ENCODE measurements around the gene HNRNPA3. TPM values are rescaled to one million over a fixed set of nuclear protein-coding genes. Genes with fewer than 3 reads are reported as not detected.

The HNRNPA3 gene
- total RNA-seq, 2 experiments from 2014 or later = 68.2 to 450 TPM

DNA sequence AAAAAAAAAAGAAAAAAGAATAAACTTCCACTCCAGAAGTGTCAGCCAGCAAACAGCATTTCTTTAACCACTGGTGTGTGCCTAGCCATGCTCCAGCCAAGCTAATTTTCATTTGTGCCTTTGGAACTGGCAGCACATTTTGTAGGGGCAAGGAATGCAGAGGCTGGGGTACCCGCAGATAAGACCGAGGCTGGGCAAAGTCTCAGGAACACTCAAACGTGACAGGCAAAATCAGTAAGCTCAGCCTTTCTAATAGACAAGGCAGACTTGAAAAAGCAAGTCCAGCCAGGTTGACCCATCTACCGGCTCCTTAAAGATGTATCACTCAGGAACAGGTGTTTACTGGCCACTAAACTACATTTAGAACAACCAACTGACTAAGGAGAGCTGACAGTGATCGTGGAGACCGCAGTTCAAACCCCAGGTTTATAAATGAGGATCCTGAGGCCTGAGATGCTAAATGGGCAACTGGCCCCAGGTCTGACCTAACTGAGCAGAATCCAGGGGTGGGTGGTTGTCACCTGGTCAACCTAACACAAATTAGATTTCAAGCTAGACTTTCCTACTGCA is 35.2 kb downstream of the HNRNPA3 start:
- no TSS peak for BruUV-seq (replicated peaks)
- Histone ChIP-seq H3K36me3 (ENCODE audit: insufficient read depth, low read length) (peaks cover 51% of the 10 kb centered on the region), H3K4me1 (ENCODE audit: insufficient read depth, low read length, poor library complexity, severe bottlenecking) (peaks cover 5% of the 10 kb centered on the region), H3K79me2 (ENCODE audit: insufficient read depth, low read depth, low read length) (peaks cover 95% of the 10 kb centered on the region), H3K4me2 (ENCODE audit: low read length) (no peak overlapping the region), H4K20me1 (ENCODE audit: insufficient read depth, low read length) (peaks cover 32% of the 10 kb centered on the region), H3K4me3 (ENCODE audit: low read depth, low read length, poor library complexity, severe bottlenecking) (no peak overlapping the region), H3K27ac (ENCODE audit: low read depth, low read length, poor library complexity, severe bottlenecking) (no peak overlapping the region), H2AFZ (ENCODE audit: low read length) (no peak overlapping the region), H3K9me3 (ENCODE audit: low read length) (no peaks in the 10 kb centered on the region), H3K9me2 (ENCODE audit: insufficient read depth, low read length) (no peaks in the 10 kb centered on the region)
- no peak for TF ChIP-seq CTCF (conservative IDR thresholded peaks at IDR 0.05; ENCODE audit: low read length)
- no peak for TF ChIP-seq EZH2phosphoT487 (IDR thresholded peaks at IDR 0.05; ENCODE audit: borderline replicate concordance, low read depth, low read length)
- ChIA-PET CTCF (ENCODE audit: unreplicated experiment) (no interaction called here), POLR2A (interaction anchor here (1.4 to 3.8 kb wide), 2 partner anchors 10 to 16 kb away, joined by 5 to 8 read pairs; partner anchors contain the start of gene NFE2L2)
- DNase-seq (ENCODE audit: low spot score) = no peak
- intact Hi-C loops (cut with micrococcal nuclease; ENCODE audit: unreplicated experiment) = no loop called here

DNA sequence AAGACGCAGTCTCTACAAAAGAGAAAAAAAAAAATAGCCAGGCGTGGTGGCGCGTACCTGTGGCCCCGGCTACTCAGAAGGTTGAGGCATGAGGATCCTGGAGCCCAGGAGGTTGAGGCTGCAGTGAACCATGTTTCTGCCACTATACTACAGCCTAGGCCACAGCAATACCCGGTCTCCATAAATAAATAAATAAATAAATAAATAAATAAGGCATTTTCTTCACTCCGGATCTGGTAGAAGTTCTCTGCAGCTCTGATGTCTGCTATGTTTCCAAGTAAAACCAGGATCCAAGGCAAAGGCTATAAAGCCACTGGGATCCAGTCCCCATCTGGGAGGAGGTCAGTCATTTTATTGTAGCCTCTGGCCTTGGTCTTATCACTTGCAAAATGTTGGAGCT is 36.4 kb downstream of the HNRNPA3 start:
- ChIA-PET CTCF (ENCODE audit: unreplicated experiment) (no interaction called here), POLR2A (interaction anchor here (0.7 to 3.8 kb wide), 4 partner anchors 11 to 18 kb away, joined by 3 to 8 read pairs (median 4); partner anchors contain the start of gene NFE2L2)
- Histone ChIP-seq H3K36me3 (ENCODE audit: insufficient read depth, low read length) (peaks cover 57% of the 10 kb centered on the region), H3K9me2 (ENCODE audit: insufficient read depth, low read length) (no peaks in the 10 kb centered on the region), H3K9me3 (ENCODE audit: low read length) (no peaks in the 10 kb centered on the region), H3K79me2 (ENCODE audit: insufficient read depth, low read depth, low read length) (peaks cover 97% of the 10 kb centered on the region), H2AFZ (ENCODE audit: low read length) (no peak overlapping the region), H4K20me1 (ENCODE audit: insufficient read depth, low read length) (peaks cover 42% of the 10 kb centered on the region), H3K4me1 (ENCODE audit: insufficient read depth, low read length, poor library complexity, severe bottlenecking) (peaks cover 5% of the 10 kb centered on the region), H3K4me3 (ENCODE audit: low read depth, low read length, poor library complexity, severe bottlenecking) (no peak overlapping the region), H3K27ac (ENCODE audit: low read depth, low read length, poor library complexity, severe bottlenecking) (no peak overlapping the region), H3K4me2 (ENCODE audit: low read length) (no peak overlapping the region)
- no TSS peak for BruUV-seq (replicated peaks)
- DNase-seq (ENCODE audit: low spot score) = no peak
- TF ChIP-seq CTCF (conservative IDR thresholded peaks at IDR 0.05; ENCODE audit: low read length) (no peak), EZH2phosphoT487 (IDR thresholded peaks at IDR 0.05; ENCODE audit: borderline replicate concordance, low read depth, low read length) (no peak)
- intact Hi-C loops (cut with micrococcal nuclease; ENCODE audit: unreplicated experiment) = no loop called here

- H2AFZ ChIP-seq (ENCODE audit: low read length) = no peak overlapping the region
- H3K36me3 ChIP-seq (ENCODE audit: insufficient read depth, low read length) = peaks cover 65% of the 10 kb centered on the region
- H3K4me3 ChIP-seq (ENCODE audit: low read depth, low read length, poor library complexity, severe bottlenecking) = no peak overlapping the region
- no peak for DNase-seq (ENCODE audit: low spot score)
- ChIA-PET POLR2A (interaction anchor here (3.8 kb wide), 1 partner anchor 13 kb away, joined by 8 read pairs; the partner anchor contains the start of gene NFE2L2), CTCF (ENCODE audit: unreplicated experiment) (interaction anchor here (0.6 kb wide), 1 partner anchor 12 kb away, joined by 3 read pairs; no protein-coding TSS in a partner anchor)
- BruUV-seq (replicated peaks) = no TSS peak
- H3K27ac ChIP-seq (ENCODE audit: low read depth, low read length, poor library complexity, severe bottlenecking) = no peak overlapping the region
- H3K9me2 ChIP-seq (ENCODE audit: insufficient read depth, low read length) = no peaks in the 10 kb centered on the region
- H3K9me3 ChIP-seq (ENCODE audit: low read length) = no peaks in the 10 kb centered on the region
- peaks cover 5% of the 10 kb centered on the region for H3K4me1 ChIP-seq (ENCODE audit: insufficient read depth, low read length, poor library complexity, severe bottlenecking)
- intact Hi-C loops (cut with micrococcal nuclease; ENCODE audit: unreplicated experiment) = no loop called here
- H4K20me1 ChIP-seq (ENCODE audit: insufficient read depth, low read length) = peaks cover 49% of the 10 kb centered on the region
- H3K79me2 ChIP-seq (ENCODE audit: insufficient read depth, low read depth, low read length) = peaks cover 98% of the 10 kb centered on the region
- no peak for TF ChIP-seq CTCF (conservative IDR thresholded peaks at IDR 0.05; ENCODE audit: low read length)
- no peak for TF ChIP-seq EZH2phosphoT487 (IDR thresholded peaks at IDR 0.05; ENCODE audit: borderline replicate concordance, low read depth, low read length)
- H3K4me2 ChIP-seq (ENCODE audit: low read length) = no peak overlapping the region
These were observed 37.9 kb downstream of the HNRNPA3 start for GRCh38 chr2:177250461-177250860.

All from OCI-LY7 (cell line).